NCI-H345 treated with DMSO at 0.1 percent for 48 hours (cell line): ENCODE data around the gene OR4A16.

ENCODE experiments used
- DNase-seq: peaks from one replicate; lab custom pipeline; 2025; ENCODE audit not compliant: unreplicated experiment; lab: John Stamatoyannopoulos, UW

Gene OR4A16

GRCh38 chr11:55342901-55343300, at the start of gene OR4A16:
TSS of gene OR4A16 (plus strand) at chr11:55343201. CDS start at chr11:55343201, 0 bp downstream.
- DNase-seq: no peak

DNA sequence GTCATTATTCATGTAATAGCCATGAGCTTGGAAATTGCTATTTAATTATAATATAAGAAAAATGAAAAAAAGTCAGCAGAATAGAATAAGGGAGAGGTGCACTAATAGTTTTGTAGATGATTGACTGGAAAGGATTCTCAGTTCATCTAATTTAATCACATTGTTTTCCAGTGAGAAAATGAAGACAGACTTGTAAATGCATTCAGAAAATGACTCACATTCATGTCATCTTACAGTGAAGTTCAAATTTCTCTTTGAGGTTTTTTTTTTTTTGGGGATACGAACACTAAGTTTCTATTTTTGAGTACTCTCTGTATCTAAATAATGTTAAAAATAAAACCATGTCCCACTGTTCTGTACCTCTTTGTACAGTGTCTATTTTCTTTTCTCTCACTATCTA, 18.5 kb upstream of the OR4A16 start:
- DNase-seq: no peak

DNA sequence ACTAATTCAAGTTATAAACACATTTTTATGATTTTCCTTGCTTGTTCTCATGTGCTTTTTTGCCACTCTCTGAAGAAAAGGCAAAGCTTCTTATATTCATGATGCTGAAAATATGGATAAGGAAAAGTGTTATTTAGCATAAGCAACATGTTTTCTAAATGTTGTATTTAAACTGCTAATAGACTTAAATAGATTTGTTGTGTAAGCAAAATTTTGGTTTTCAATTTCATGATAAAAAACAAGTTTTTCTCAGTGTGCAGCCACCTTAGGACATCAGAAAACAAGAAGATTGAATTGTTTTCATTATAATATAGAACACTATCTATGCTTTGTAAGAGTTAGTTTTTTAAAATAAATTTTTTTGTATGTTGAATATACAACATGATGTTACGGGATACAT, 2.3 kb downstream of the OR4A16 start:
- no peak for DNase-seq

DNA sequence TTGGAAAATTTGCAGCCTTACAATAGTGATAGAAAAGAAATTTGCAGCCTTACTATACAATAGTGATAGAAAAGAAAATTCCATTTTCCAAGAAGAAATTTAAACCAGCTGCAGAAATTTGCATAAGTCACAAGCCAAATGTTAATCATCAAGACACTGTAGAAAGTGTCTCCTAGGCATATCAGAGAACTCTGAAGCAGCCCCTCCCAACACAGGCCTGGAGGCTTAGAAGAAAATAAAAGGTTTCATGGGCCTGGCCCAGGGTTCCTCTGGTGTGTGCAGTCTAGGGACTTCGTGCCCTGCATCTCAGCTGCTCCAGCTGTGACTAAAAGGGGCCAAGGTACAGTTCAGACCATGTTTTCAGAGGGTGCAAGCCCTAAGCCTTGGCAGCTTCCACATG, 6.0 kb downstream of the OR4A16 start:
- DNase-seq: no peak

- DNase-seq: no peak
These were observed 14.7 kb downstream of the OR4A16 start for GRCh38 chr11:55357560-55358184.

GRCh38 chr11:55367674-55368073, 24.7 kb downstream of the OR4A16 start, which contains the start of gene OR4A15:
TSS of gene OR4A15 (plus strand) at chr11:55367974. CDS start at chr11:55367974, 0 bp downstream.
- no peak for DNase-seq
